ENCODE measurements around the gene OR1N2. TPM values are rescaled to one million over a fixed set of nuclear protein-coding genes. Genes with fewer than 3 reads are reported as not detected.
"Not testable (repeated sequence)": the region's sequence is repeated elsewhere in the genome, so short reads cannot be mapped to it uniquely, and the experiment has no call there.

OR1N2 gene
- total RNA-seq, 1 donor: not detected

- H3K4me3 ChIP-seq (ENCODE audit: low read length): no peak overlapping the region
- no peaks in the 10 kb centered on the region for H3K4me1 ChIP-seq (ENCODE audit: insufficient read depth, low read length)
- H3K27me3 ChIP-seq (ENCODE audit: insufficient read depth, low read length): no peaks in the 10 kb centered on the region
- no peaks in the 10 kb centered on the region for H3K9me3 ChIP-seq (ENCODE audit: low read depth, low read length)
Observed at GRCh38 chr9:122567901-122568300, 15.0 kb downstream of the OR1N2 start.

- Histone ChIP-seq H3K27me3 (ENCODE audit: insufficient read depth, low read length) (no peaks in the 10 kb centered on the region), H3K4me1 (ENCODE audit: insufficient read depth, low read length) (no peaks in the 10 kb centered on the region)
Observed at GRCh38 chr9:122572456-122572855, 19.5 kb downstream of the OR1N2 start.

GRCh38 chr9:122579874-122580273 lies 27.0 kb downstream of the OR1N2 start:
- H3K4me1 ChIP-seq (ENCODE audit: insufficient read depth, low read length): no peaks in the 10 kb centered on the region
- no peaks in the 10 kb centered on the region for H3K9me3 ChIP-seq (ENCODE audit: low read depth, low read length)
- H3K27me3 ChIP-seq (ENCODE audit: insufficient read depth, low read length): no peaks in the 10 kb centered on the region
- no peak overlapping the region for H3K4me3 ChIP-seq (ENCODE audit: low read length)

More at GRCh38 chr9:122572456-122572855, 19.5 kb downstream of the OR1N2 start:
- H3K9me3 ChIP-seq (ENCODE audit: low read depth, low read length): no peaks in the 10 kb centered on the region
- no peak overlapping the region for H3K4me3 ChIP-seq (ENCODE audit: low read length)

GRCh38 chr9:122580360-122580759 lies 27.4 kb downstream of the OR1N2 start:
- Histone ChIP-seq H3K27me3 (ENCODE audit: insufficient read depth, low read length) (no peaks in the 10 kb centered on the region), H3K4me1 (ENCODE audit: insufficient read depth, low read length) (no peaks in the 10 kb centered on the region), H3K9me3 (ENCODE audit: low read depth, low read length) (no peaks in the 10 kb centered on the region), H3K4me3 (ENCODE audit: low read length) (no peak overlapping the region)

GRCh38 chr9:122583284-122583683 lies 30.4 kb downstream of the OR1N2 start, which contains the start of gene OR1L8:
Gene OR1L8, minus strand, starts transcription at chr9:122583384. Its CDS starts 14,907 bp downstream, at chr9:122568477.
- not testable (repeated sequence) for H3K4me3 ChIP-seq (ENCODE audit: low read length); H3K27me3 ChIP-seq (ENCODE audit: insufficient read depth, low read length); H3K4me1 ChIP-seq (ENCODE audit: insufficient read depth, low read length); H3K9me3 ChIP-seq (ENCODE audit: low read depth, low read length)

Other genes with a start within 250 kb of the OR1N2 start
- gene PTGS1, start 182.1 kb upstream of the OR1N2 start, total RNA-seq: 28.3 TPM
- gene OR1J1, start 75.2 kb upstream of the OR1N2 start, total RNA-seq: not detected
- not detected for gene OR1J2, start 42.3 kb upstream of the OR1N2 start, total RNA-seq
- gene OR1J4, start 34.0 kb upstream of the OR1N2 start, total RNA-seq: not detected
- gene OR1N1, start 25.8 kb upstream of the OR1N2 start, total RNA-seq: not detected
- 0.10 TPM for gene OR1L8, start 30.3 kb downstream of the OR1N2 start, total RNA-seq
- gene OR1Q1, start 61.6 kb downstream of the OR1N2 start, total RNA-seq: not detected
- gene OR1B1, start 104.5 kb downstream of the OR1N2 start, total RNA-seq: 0.21 TPM
- gene OR1L1, start 108.6 kb downstream of the OR1N2 start, total RNA-seq: not detected
- gene OR1L3, start 122.0 kb downstream of the OR1N2 start, total RNA-seq: not detected
- gene OR1L4, start 170.9 kb downstream of the OR1N2 start, total RNA-seq: not detected
- gene OR1L6, start 189.2 kb downstream of the OR1N2 start, total RNA-seq: not detected
- gene OR5C1, start 235.8 kb downstream of the OR1N2 start, total RNA-seq: not detected
- not detected for gene OR1K1, start 247.0 kb downstream of the OR1N2 start, total RNA-seq

Measured in mononuclear cell (primary cell).